Stomach smooth muscle (tissue), 2 donors: ENCODE results near the gene MINDY4.

ENCODE experiments used
- H3K27ac ChIP-seq: one replicate; pipeline ENCODE4 v1.7.0; 2013; ENCODE audit warnings: mild to moderate bottlenecking, low read length, inconsistent platforms
- H3K27me3 ChIP-seq, 2 donors: one replicate each; pipeline ENCODE4 v1.7.0; 2013; ENCODE audit warnings: low read length in 2 of 2; ENCODE audit not compliant: insufficient read depth in 2 of 2, control insufficient read depth in 1 of 2
- H3K36me3 ChIP-seq, 2 donors: one replicate each; pipeline ENCODE4 v1.7.0; 2013; ENCODE audit warnings: low read length in 2 of 2; ENCODE audit not compliant: control insufficient read depth in 2 of 2, insufficient read depth in 2 of 2
- H3K4me1 ChIP-seq: one replicate; pipeline ENCODE4 v1.7.0; 2013; ENCODE audit warnings: low read length; ENCODE audit not compliant: control insufficient read depth, insufficient read depth
- H3K4me3 ChIP-seq, 2 donors: one replicate each; pipeline ENCODE4 v1.7.0; 2013; ENCODE audit warnings: low read length in 2 of 2
- H3K9ac ChIP-seq, 2 donors: one replicate each; pipeline ENCODE4 v1.7.0; 2013; ENCODE audit warnings: low read length in 2 of 2, mild to moderate bottlenecking in 1 of 2
- H3K9me3 ChIP-seq, 2 donors: one replicate each; pipeline ENCODE4 v1.7.0; 2013; ENCODE audit warnings: low read length in 2 of 2; ENCODE audit not compliant: control insufficient read depth in 2 of 2
- donor health status: healthy.
- donor health status: Pancreatic carcinoma.

MINDY4 gene

DNA sequence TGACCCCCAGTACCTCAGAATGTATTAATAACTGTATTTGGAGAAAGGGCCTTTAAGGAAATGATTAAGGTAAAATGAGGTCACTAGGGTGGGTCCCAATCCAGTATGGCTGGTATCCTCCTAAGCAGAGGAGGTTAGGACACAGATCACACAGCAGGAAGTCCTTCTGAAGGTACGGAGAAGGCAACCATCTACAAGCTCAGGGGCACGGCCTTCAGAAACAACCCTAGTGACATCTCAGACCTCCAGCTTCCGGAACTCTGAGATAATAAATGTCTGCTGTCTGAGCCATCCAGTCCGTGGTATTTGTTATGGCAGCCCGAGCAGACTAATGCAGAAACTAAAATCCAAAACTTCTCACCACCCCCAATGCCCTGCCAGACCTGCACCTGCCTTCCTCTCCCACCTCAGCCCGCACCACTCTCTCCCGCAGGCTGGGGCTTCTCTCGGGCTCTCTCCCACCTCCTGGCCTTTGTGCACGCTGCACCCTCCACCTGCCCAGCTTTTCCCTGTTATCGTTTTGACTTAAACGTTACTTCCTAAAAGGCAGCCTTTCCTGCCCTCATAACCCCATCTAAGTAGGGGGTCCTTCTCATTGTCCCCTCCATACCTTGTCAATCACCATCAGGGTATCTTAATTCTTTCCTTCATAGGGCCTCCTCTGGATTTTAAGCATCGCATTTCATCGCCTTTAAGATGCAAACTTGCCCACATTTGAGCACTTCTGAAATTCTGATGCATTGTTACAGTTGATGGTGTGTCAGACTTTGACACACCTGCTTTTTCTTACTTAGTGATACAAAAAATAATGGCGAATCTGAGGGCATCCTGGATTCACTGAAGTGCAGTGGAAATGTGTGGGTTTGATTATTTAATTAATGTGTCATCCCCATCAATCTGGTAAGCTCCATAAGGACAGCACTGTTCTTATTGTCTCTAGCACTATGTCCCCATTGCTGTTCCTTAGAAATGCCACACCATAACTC is 108.2 kb downstream of the MINDY4 start:
- no peak overlapping the region for H3K4me3 ChIP-seq
- H3K27me3 ChIP-seq, result no peaks in the 10 kb centered on the region
- peaks cover 0 to 3% of the 10 kb centered on the region in 2 donors for H3K9me3 ChIP-seq
- H3K9ac ChIP-seq, result peak overlapping the region in 1 of 2 donors; percentile 15
- peaks cover 13 to 36% of the 10 kb centered on the region in 2 donors for H3K36me3 ChIP-seq
- peaks cover 33% of the 10 kb centered on the region for H3K4me1 ChIP-seq
- peak overlapping the region; percentile 62 for H3K27ac ChIP-seq

DNA sequence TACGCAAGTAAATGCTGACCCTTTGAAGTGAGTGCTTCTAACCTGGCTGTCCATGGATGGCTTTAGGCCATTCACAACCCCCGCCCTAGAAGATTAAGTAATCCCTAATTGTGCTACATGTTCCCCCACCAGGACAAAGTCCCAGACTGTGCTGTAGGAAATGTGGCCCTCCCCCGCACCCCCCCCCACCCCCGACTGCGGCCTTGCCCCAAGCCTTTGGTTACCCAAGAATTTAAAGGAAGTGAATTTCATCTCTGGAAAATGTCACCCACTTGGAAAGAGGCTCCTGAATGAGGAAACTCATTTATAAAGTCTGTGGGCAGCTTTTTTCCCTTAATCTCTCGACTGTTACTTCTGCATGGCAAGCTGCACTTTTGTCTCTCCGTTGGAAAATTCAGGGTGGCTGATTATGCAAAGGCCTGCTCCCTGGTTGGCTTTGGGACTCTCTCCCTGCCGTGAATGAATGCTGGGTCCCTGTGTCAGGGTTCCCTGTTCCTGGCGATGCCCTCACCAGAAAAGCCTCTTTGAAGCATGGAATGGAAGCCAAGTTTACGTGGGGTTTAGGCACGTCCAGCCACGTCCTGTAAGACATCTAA is 109.0 kb downstream of the MINDY4 start:
- Histone ChIP-seq H3K4me1 (peaks cover 33% of the 10 kb centered on the region), H3K27me3 (no peaks in the 10 kb centered on the region), H3K9ac (peak overlapping the region in 1 of 2 donors; percentile 29), H3K4me3 (no peak overlapping the region), H3K27ac (peak overlapping the region; percentile 62), H3K36me3 (peaks cover 9 to 35% of the 10 kb centered on the region in 2 donors), H3K9me3 (no peaks in the 10 kb centered on the region)

DNA sequence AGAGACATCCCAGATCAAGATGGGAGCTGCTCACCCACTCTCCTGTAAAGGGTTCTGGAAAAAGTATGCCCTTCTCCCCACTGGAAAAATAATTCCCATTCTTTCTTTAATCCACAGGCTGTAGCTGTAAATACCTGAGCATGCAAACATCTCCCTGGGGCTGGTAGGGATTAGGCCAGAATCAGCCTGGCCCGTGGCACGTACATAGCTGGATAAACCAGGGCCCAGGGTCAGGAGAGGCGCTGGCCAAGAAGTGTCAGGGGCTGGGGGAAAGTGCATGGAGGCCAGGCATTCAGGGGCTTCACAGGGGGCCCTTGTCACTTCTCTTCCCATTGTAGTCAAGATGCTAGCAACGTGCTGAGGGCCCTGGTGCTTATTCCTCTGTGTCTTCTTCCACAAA is 109.7 kb downstream of the MINDY4 start:
- no peak overlapping the region for H3K4me3 ChIP-seq
- H3K27me3 ChIP-seq, result no peaks in the 10 kb centered on the region
- peaks cover 37% of the 10 kb centered on the region for H3K4me1 ChIP-seq
- H3K36me3 ChIP-seq, result peaks cover 3 to 31% of the 10 kb centered on the region in 2 donors
- H3K9ac ChIP-seq, result peak overlapping the region in 1 of 2 donors; percentile 29
- peak overlapping the region; percentile 62 for H3K27ac ChIP-seq
- no peaks in the 10 kb centered on the region for H3K9me3 ChIP-seq

DNA sequence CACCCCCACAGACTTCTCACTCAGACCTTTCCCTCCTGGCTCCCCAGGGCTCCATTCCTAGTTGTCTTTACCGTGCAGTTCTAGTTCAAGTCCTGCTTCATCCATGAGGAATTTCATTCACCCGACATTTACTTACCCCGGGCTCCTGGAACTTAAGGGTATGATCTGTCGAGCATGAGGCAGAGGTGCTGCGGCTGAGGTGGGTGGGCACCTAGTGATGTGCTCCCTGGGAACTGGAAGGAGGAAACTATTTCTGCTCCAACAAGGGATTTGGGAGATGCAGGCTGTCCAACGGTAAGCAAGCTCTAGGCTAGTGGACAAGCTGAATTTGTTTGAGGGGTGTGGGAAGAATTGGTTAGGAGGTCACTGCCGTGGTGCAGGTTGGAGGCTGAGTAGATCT is 110.2 kb downstream of the MINDY4 start:
- no peaks in the 10 kb centered on the region for H3K9me3 ChIP-seq
- no peaks in the 10 kb centered on the region for H3K27me3 ChIP-seq
- no peak overlapping the region for H3K9ac ChIP-seq
- peaks cover 40% of the 10 kb centered on the region for H3K4me1 ChIP-seq
- peaks cover 0 to 26% of the 10 kb centered on the region in 2 donors for H3K36me3 ChIP-seq
- no peak overlapping the region for H3K4me3 ChIP-seq
- no peak overlapping the region for H3K27ac ChIP-seq

DNA sequence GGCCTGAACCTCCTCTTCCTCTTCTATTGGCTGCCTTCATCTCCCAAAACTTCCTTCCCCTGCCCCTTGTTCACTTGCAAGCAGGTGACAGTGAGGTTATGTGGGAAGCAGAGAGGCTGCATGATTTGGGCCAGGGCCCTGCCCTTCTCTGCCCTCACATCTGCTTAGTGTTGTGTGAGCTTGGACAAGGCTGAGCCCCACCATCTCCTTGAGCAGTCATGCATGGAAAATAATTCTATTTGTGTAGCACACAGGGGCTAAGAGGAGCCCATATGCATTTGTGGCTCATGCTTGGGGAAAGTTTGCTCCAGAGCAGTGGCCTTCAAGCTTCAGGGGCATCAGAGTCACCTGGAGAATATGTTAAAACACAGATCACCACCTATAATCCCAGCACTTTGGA is 113.7 kb downstream of the MINDY4 start:
- H3K9ac ChIP-seq, result no peak overlapping the region
- H3K27me3 ChIP-seq, result no peaks in the 10 kb centered on the region
- no peak overlapping the region for H3K4me3 ChIP-seq
- H3K36me3 ChIP-seq, result peaks cover 0 to 19% of the 10 kb centered on the region in 2 donors
- peaks cover 40% of the 10 kb centered on the region for H3K4me1 ChIP-seq
- no peak overlapping the region for H3K27ac ChIP-seq
- H3K9me3 ChIP-seq, result no peaks in the 10 kb centered on the region

DNA sequence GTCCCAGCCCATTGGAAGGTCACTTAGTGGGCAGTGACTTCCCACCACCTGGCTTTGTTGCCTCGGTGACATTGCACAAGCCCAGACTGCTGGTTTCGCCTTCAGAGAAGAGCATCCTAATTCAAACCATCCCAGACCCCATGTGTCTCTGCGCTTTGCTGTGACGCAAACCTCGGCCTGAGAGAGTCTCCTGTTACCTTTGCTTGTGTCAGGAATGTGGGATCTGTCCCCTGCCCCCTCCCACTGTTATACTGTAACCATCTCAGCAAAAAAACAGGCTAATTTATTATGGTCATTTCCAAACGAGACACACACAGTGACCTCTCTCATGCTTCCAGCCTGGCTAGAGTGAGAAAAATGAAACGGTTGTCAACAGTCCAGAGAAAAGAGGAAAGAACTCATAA is 115.4 kb downstream of the MINDY4 start:
- no peak overlapping the region for H3K4me3 ChIP-seq
- no peaks in the 10 kb centered on the region for H3K9me3 ChIP-seq
- no peaks in the 10 kb centered on the region for H3K27me3 ChIP-seq
- H3K27ac ChIP-seq, result no peak overlapping the region
- H3K4me1 ChIP-seq, result peaks cover 29% of the 10 kb centered on the region
- no peak overlapping the region for H3K9ac ChIP-seq
- H3K36me3 ChIP-seq, result peaks cover under 1 to 19% of the 10 kb centered on the region in 2 donors

DNA sequence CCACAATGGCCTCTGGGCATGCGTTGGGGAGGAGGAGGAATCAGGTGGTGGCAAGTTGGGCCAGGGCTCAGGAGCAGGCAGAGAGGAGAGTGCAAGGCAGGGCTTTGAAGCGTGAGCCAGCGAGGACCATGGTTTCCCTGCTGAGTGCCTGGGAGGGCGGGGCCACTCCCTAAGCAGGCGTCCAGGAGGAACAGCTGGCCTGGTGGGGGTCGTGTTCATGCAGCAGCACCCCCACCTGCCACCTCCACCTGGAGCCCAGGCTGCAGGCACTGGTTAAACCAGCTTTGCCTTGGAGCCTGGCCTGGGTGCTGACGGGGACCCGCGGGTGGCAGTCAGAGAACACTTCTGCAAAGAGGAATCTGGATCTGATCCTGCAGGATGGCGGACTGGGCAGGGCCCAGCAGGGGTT is 116.3 kb downstream of the MINDY4 start:
- H3K4me1 ChIP-seq, result peaks cover 34% of the 10 kb centered on the region
- H3K9ac ChIP-seq, result no peak overlapping the region
- H3K4me3 ChIP-seq, result no peak overlapping the region
- peaks cover 7 to 24% of the 10 kb centered on the region in 2 donors for H3K36me3 ChIP-seq
- H3K9me3 ChIP-seq, result no peaks in the 10 kb centered on the region
- no peak overlapping the region for H3K27ac ChIP-seq
- H3K27me3 ChIP-seq, result no peaks in the 10 kb centered on the region

DNA sequence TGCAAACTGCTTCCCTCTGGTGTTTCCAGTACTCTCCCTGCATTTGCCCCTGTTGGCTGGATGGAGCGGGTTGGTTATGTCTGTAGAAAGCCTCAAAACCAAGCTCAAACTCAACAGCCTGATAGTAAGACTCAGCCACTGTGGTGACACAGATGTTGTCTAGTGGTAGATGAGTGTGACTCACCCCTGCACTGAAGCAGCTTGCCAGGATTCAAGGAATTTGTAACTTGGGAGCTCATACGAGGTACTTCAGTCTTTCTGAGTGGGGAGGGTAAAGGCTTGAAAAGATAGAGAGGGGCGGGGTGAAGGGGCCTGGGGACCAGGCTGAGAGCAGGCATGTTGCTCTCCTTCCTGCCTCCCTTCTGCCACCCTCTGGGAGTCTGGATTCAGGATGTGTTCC is 117.5 kb downstream of the MINDY4 start:
- Histone ChIP-seq H3K27ac (peak overlapping the region; percentile 18), H3K36me3 (peaks cover 7 to 19% of the 10 kb centered on the region in 2 donors), H3K9me3 (no peaks in the 10 kb centered on the region), H3K9ac (no peak overlapping the region), H3K4me1 (peaks cover 41% of the 10 kb centered on the region), H3K4me3 (no peak overlapping the region), H3K27me3 (no peaks in the 10 kb centered on the region)

DNA sequence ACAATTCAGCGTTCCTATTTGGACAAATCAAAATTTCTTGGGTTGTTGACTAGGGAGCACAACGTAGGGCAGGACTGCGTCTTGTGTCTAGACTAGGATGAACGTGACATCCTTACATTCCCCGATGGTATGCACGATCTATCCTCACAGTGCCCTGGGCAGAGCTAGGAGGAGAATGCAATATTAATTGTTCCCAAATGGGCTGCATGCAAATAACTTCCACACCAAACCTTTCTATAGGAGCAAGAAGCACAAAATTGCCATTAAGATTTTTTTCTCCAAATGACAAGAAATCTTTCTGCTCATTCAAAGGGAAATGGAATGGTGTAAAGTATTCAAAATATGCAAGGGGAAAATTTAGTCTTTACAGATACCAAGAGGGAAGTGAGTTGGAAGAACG is 119.0 kb downstream of the MINDY4 start:
- Histone ChIP-seq H3K4me3 (no peak overlapping the region), H3K27ac (no peak overlapping the region), H3K9ac (no peak overlapping the region), H3K4me1 (peaks cover 49% of the 10 kb centered on the region), H3K9me3 (no peaks in the 10 kb centered on the region), H3K27me3 (no peaks in the 10 kb centered on the region), H3K36me3 (peaks cover 7 to 8% of the 10 kb centered on the region in 2 donors)

DNA sequence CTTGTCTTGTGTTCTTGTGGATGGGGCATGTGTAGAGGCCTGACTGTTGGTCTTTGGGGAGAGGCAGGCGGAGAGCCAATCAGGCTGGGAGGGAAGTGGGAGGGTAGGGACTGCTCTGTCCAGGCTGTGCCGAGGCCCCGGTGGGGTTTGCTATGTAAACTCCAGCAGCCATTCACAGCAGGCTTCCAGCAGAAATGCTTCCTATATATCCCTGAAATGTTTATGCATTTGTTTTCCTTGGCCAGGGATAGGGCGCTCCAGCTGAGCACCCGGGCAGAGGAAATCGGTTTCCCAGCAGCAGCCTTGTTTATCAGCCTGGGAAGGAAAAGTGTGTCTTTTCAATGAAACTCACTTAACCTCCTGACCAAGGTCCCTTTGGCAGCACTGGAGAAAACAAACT is 122.1 kb downstream of the MINDY4 start:
- Histone ChIP-seq H3K36me3 (peaks cover 4 to 7% of the 10 kb centered on the region in 2 donors), H3K9ac (no peak overlapping the region), H3K27me3 (no peaks in the 10 kb centered on the region), H3K4me3 (no peak overlapping the region), H3K27ac (peak overlapping the region; percentile 31), H3K9me3 (no peaks in the 10 kb centered on the region), H3K4me1 (peaks cover 39% of the 10 kb centered on the region)
